ENCODE data around the gene SPATA31A5.
"Not testable (repeated sequence)": the region's sequence is repeated elsewhere in the genome, so short reads cannot be mapped to it uniquely, and the experiment has no call there.

Gene SPATA31A5

DNA sequence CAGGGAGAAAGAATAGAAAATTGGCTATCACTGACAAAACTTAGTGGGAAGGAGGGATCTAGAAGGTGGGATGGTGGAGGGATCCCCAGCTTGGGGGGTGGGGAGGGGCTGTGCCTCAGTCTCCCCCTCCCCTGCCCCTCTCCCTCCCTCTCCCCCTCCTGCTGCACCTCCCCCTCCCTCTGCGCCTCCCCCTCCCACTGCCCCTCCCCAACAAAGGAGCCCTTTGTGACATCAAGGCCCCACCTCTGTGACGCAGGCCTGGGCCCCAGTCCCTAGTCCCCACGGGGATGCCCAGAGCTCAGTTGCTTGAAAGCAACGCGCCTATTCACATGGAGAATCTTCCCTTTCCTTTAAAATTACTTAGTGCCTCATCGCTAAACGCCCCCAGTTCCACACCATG lies at the start of gene SPATA31A5:
Gene SPATA31A5, plus strand, starts transcription at position 301 of the 400 bp plus-strand sequence. Its CDS starts 29 bp downstream, at position 330.
- not testable (repeated sequence) for DNase-seq (ENCODE audit: low spot score)

DNA sequence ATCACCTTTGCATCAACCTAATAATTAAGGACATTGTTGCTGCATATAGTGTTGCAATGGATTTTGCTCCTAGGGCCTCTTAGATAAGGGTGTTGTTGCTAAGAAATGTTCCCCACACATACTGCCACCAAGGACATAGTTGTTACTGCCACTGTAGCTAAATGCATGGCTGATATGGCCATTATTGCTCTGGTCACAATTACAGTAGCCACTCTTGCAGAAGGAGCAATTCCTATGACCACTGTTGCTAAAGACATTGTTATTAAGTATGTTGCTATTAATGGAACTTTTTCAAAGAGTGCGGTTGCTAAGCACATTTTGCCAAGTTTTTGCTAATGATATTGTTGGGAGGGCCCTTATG lies 48.8 kb downstream of the SPATA31A5 start:
- DNase-seq (ENCODE audit: low spot score), result not testable (repeated sequence)

DNA sequence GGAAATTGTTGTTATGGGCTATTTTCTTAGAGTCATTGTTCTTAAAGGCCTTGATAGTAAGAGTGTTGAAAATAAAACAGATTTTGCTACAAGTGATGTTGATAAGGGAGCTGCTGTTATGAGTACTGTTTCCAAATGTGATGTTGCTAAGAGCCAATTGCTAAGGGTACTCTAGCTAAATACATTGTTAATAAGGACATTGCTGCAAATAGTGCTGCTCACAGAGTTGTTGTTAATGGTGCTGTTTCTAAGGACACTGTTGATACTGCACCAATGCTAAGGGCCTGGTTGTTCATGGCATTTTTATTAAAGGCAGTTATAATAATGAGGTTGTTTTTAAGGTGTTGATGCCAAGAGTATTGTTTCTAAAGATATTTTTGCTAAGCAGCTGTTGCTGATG lies 52.2 kb downstream of the SPATA31A5 start:
- not testable (repeated sequence) for DNase-seq (ENCODE audit: low spot score)

Data from pons (tissue), 1 donor.